Epidermal melanocyte (primary cell): ENCODE measurements around the gene STMN3.

Experiments used
- DNase-seq: peaks from one replicate; pipeline ENCODE4 v3.0.0; 2011; ENCODE audit warnings: low spot score; ENCODE audit not compliant: insufficient read length

Gene STMN3

GRCh38 chr20:63653041-63653973 lies at the start of gene STMN3:
Gene STMN3 (minus strand): TSS chr20:63653424. CDS start chr20:63653345, 79 bp downstream.
- DNase-seq = peak; percentile 82

- no peak for DNase-seq
These were observed 48.9 kb upstream of the STMN3 start for GRCh38 chr20:63702036-63702665.

- DNase-seq = no peak
These were observed 48.3 kb upstream of the STMN3 start for GRCh38 chr20:63701329-63702035.

- DNase-seq = no peak
These were observed 47.8 kb upstream of the STMN3 start for GRCh38 chr20:63701051-63701328.

- no peak for DNase-seq
These were observed 47.2 kb upstream of the STMN3 start for GRCh38 chr20:63700199-63701050.

GRCh38 chr20:63699466-63700198 lies 46.4 kb upstream of the STMN3 start:
- no peak for DNase-seq

GRCh38 chr20:63698739-63699465 lies 45.7 kb upstream of the STMN3 start:
- no peak for DNase-seq

GRCh38 chr20:63697868-63698545 lies 44.8 kb upstream of the STMN3 start:
- DNase-seq = no peak

- no peak for DNase-seq
These were observed 44.2 kb upstream of the STMN3 start for GRCh38 chr20:63697357-63697867.

- no peak for DNase-seq
These were observed 43.6 kb upstream of the STMN3 start, which contains the start of gene TNFRSF6B for GRCh38 chr20:63696628-63697356. Gene TNFRSF6B (plus strand): TSS chr20:63696652. CDS start chr20:63696768, 116 bp downstream.

- DNase-seq = no peak
These were observed 43.0 kb upstream of the STMN3 start for GRCh38 chr20:63696306-63696627.

- DNase-seq = no peak
These were observed 42.4 kb upstream of the STMN3 start for GRCh38 chr20:63695424-63696305.

- DNase-seq = no peak
These were observed 41.6 kb upstream of the STMN3 start for GRCh38 chr20:63694584-63695423.

GRCh38 chr20:63693733-63694583 lies 40.7 kb upstream of the STMN3 start:
- no peak for DNase-seq

- DNase-seq = no peak
These were observed 40.0 kb upstream of the STMN3 start for GRCh38 chr20:63693083-63693732.
